NCI-H1092 (cell line): ENCODE data around the gene CDH23.

Source experiments
- DNase-seq: peaks from one replicate; lab custom pipeline; 2025; lab: John Stamatoyannopoulos, UW

CDH23 gene

GRCh38 chr10:71711052-71711623, 314.4 kb downstream of the CDH23 start:
- DNase-seq: no peak

DNA sequence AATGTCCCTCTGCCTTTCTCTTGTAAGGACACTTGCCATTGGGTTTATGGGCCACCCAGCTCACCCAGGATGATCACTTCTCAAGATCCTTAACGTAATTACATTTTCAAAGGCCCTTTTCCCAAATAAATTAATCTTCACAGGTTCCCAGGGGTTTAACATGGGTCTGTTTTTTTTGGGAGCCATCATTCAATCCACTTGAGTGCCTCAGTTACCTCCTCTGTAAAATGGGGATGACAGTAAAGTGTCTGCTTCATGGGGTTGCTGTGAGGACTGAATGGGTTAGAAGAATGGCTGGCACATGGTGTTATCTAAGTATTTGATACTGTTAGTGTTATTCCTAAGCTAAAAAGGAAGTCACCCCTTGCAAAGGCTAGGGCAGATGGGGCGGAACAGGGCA, 315.4 kb downstream of the CDH23 start:
- DNase-seq: no peak

DNA sequence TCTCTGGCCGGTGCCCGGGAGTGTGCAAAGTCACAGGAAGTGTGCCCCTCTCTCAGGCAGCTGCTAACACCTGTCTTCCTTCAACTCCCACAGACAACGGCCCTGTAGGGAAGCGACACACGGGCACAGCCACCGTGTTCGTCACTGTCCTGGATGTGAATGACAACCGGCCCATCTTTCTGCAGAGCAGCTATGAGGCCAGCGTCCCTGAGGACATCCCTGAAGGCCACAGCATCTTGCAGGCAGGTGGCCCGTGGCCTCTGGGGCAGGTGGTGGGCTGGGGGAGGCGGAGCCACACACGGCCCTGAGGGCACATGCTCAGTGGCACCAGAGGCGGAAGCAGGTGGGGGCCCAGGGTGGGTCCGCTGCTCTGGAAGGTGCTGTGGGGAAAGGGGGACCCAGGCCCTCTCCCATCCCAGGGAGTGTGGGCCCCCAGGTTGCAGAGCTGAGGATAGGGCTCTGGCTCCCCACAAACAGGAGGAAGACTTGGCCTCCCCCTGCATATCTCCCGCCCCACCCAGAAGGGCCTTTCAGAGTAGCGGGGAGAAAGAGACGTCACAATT, 315.9 kb downstream of the CDH23 start:
- no peak for DNase-seq

GRCh38 chr10:71713135-71714030, 316.7 kb downstream of the CDH23 start:
- no peak for DNase-seq

DNA sequence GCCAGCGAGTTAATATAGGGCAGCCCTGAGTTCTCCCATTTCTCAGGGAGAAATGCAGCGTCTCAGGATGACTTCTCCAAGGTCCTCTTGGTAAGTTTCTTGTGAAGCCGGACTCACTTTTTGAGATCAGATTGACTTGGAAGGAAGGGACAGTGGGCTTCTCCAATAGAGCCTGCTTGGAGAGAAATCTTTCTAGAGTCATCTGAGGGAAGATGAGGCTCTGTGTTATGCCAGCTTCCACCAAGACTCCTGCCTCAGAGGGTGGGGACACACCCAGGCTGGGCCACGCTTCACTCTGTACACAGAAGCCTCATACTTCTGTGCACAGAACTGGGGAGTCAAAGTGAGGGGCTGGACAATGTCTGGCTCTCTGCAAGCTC, 317.3 kb downstream of the CDH23 start:
- no peak for DNase-seq

GRCh38 chr10:71714592-71714991, 317.9 kb downstream of the CDH23 start:
- no peak for DNase-seq

- no peak for DNase-seq
These were observed 318.3 kb downstream of the CDH23 start for GRCh38 chr10:71715026-71715425.

GRCh38 chr10:71715860-71716259, 319.1 kb downstream of the CDH23 start:
- no peak for DNase-seq

DNA sequence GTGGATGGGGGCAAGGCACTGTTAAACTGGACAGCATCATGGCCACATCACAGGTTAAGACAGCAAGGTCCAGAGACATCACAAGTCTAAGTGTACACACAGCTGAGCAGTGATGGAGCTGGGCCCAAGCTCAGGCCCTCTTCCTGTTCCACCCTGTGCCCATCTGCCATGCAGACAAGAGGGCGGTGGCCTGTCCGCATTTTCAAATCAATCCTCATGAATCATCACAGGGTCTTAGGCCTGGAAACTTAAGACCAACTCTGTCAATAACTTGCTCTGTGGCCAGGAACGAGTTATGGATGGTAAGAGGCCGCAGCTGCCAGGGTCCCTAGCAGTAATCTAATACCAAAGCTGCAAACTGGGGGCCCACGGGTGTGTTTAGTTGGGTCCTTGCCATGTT, 319.7 kb downstream of the CDH23 start:
- no peak for DNase-seq

- no peak for DNase-seq
These were observed 320.3 kb downstream of the CDH23 start for GRCh38 chr10:71717056-71717455.

DNA sequence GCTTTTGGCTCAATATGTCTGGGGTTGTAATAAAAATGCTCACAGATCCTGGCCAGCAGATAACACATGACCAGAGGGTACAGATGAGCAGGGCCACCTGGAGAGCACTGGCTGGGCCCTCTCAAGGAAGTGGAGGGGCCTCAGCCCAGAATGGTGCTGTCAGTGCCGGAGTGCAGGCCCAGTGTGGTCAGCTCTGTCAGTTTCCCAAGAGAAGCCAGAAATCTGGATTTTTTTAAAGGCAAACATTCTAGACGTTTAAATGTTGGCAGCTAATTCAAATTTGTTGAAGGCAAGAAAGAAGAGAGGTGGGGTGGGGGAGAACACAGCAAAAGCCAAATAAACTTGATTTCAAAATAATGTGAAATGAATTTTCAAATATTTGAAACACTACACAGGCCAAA, 320.8 kb downstream of the CDH23 start:
- DNase-seq: no peak

- DNase-seq: no peak
These were observed 321.5 kb downstream of the CDH23 start for GRCh38 chr10:71718165-71718698.

DNA sequence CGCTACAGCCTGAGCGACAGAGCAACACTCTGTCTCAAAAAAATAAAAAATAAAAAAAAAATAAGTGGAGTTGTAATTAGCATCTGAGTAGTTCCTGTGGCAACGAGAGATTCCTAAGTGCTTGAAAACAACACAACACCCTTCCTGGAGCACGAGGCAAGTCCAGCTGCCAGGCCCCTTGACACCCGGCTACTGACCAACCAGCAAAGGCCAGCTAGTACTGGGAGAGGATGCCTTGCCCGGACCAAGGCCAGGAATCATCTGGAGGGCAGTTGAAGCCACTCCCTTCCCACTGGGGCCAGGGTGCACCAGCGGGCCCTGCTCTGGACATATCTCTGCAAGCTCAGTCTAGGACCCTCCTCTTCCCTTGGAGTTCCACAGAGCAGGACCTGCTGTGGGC, 322.3 kb downstream of the CDH23 start:
- DNase-seq: no peak

GRCh38 chr10:71719464-71720201, 322.9 kb downstream of the CDH23 start, which contains the start of gene C10orf105:
Gene C10orf105 (minus strand): TSS chr10:71719778. CDS start chr10:71716337, 3,441 bp downstream.
- DNase-seq: no peak

DNA sequence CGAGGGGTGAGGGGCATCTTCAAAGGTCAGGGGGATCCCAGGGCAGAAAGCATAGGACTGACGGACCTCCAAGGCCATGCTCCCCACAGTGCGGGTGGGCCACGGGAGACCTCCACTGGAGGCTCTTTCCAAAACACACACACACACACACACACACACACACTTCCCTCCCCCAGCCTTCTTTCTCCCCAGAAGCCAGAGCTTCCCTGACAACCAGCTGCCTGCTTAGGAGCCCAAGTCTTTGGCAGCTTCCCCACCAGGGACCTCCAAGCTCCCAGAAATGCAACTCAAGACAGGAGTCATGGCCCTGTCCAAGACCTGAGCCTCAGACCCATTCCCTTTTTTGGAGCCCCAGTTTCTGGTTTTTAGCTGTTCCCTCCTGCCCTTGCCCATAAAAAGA, 323.6 kb downstream of the CDH23 start:
- DNase-seq: no peak

- no peak for DNase-seq
These were observed 324.6 kb downstream of the CDH23 start for GRCh38 chr10:71721313-71721712.

- no peak for DNase-seq
These were observed 326.1 kb downstream of the CDH23 start for GRCh38 chr10:71722849-71723248.

- no peak for DNase-seq
These were observed 326.6 kb downstream of the CDH23 start for GRCh38 chr10:71723311-71723710.

DNA sequence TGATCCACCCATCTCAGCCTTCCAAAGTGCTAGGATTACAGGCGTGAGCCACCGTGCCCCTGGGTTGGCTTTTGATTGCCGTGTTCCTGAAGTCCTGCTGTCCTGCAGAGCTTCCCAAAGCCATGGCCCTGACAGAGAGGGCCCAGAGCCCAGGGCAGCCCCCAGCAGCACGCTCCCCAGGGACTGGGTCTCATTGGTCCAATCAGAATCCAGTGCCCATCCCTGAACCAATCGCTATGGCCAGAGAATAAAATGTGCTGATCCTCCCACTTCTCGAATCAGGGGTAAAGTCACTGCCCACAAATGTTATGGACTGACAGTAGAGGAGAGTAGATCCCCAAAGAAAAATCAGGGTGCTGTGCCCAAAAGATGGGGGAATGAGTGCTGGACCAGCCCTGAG, 327.8 kb downstream of the CDH23 start:
- DNase-seq: no peak

DNA sequence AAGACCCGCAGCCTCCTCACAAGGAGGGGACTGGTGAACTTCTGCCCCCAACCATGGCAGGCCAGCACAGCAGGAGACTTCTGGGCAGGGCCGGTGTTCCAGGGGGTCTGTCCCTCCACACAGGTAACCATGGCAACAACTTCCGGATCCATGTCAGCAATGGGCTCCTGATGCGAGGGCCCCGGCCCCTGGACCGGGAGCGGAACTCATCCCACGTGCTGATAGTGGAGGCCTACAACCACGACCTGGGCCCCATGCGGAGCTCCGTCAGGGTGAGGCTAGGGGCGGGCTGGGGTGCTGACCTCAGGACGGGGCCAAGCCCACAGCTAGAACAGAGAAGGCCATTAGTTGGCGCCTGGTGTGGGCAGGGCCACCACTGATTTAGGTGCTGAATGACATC, 328.5 kb downstream of the CDH23 start:
- no peak for DNase-seq

DNA sequence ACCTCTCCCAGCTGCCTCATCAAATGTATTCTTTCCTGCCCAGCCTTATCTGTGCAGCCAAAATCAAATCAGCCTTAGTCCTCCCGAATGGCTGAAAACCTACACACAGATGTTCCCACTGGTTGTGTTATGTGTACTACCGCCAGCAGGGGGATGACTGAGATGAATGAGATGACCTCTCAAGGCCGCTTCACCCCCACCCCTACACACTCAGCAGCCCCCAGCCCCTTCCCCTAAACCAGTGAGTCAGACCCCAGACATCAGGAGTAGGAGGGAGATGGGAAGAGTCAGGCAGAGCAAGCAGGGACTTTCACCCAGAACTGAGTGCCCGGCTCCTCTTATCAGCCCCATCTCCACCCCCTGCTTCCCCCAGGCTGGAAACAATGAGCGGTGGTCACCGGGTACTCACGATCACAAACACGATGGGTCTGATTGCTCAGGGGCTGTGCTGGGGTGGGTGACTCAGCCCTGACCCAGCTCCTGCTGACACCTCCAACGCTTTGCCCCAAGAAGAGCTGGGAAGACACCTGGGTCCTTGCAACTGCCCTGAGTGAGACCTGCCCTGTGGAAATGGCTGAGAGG, 329.4 kb downstream of the CDH23 start:
- no peak for DNase-seq

- no peak for DNase-seq
These were observed 329.9 kb downstream of the CDH23 start for GRCh38 chr10:71726580-71727104.
